HG02943 (cell line): Measurements from ENCODE around the gene TUFT1.

ENCODE experiments used
- ATAC-seq: cut with Tn5 transposase; IDR thresholded peaks from one replicate; pipeline ENCODE4 v1.9.1; 2021; ENCODE audit warnings: mild to moderate bottlenecking, low read depth, moderate library complexity; ENCODE audit not compliant: unreplicated experiment

Gene TUFT1

GRCh38 chr1:151540021-151540981 lies at the start of gene TUFT1:
TUFT1 (plus strand) TSS chr1:151540309; CDS start chr1:151540367, 58 bp downstream.
- peak; percentile 90 for ATAC-seq

GRCh38 chr1:151491641-151492040 lies 48.5 kb upstream of the TUFT1 start:
- no peak for ATAC-seq

- ATAC-seq = no peak
These were observed 48.0 kb upstream of the TUFT1 start for GRCh38 chr1:151492120-151492519.

GRCh38 chr1:151493042-151493441 lies 47.1 kb upstream of the TUFT1 start:
- ATAC-seq = no peak

GRCh38 chr1:151494741-151495281 lies 45.3 kb upstream of the TUFT1 start:
- no peak for ATAC-seq

GRCh38 chr1:151495316-151495715 lies 44.8 kb upstream of the TUFT1 start:
- ATAC-seq = no peak

- ATAC-seq = no peak
These were observed 40.7 kb upstream of the TUFT1 start for GRCh38 chr1:151499365-151499764.

GRCh38 chr1:151499930-151500329 lies 40.2 kb upstream of the TUFT1 start:
- no peak for ATAC-seq

- ATAC-seq = no peak
These were observed 38.6 kb upstream of the TUFT1 start for GRCh38 chr1:151501474-151501873.

- no peak for ATAC-seq
These were observed 37.9 kb upstream of the TUFT1 start for GRCh38 chr1:151502035-151502700.

- no peak for ATAC-seq
These were observed 37.0 kb upstream of the TUFT1 start for GRCh38 chr1:151502859-151503780.

GRCh38 chr1:151504252-151504651 lies 35.9 kb upstream of the TUFT1 start:
- ATAC-seq = no peak

GRCh38 chr1:151504759-151505158 lies 35.4 kb upstream of the TUFT1 start:
- ATAC-seq = no peak

- ATAC-seq = no peak
These were observed 31.3 kb upstream of the TUFT1 start for GRCh38 chr1:151508833-151509232.

GRCh38 chr1:151509350-151510019 lies 30.6 kb upstream of the TUFT1 start:
- ATAC-seq = no peak

GRCh38 chr1:151510020-151510405 lies 30.1 kb upstream of the TUFT1 start:
- no peak for ATAC-seq

- no peak for ATAC-seq
These were observed 29.5 kb upstream of the TUFT1 start for GRCh38 chr1:151510614-151510956.

- ATAC-seq = no peak
These were observed 29.0 kb upstream of the TUFT1 start, which contains the start of gene CGN for GRCh38 chr1:151510957-151511635. CGN (plus strand) TSS chr1:151511387; CDS start chr1:151518520, 7,133 bp downstream.

- ATAC-seq = no peak
These were observed 28.4 kb upstream of the TUFT1 start for GRCh38 chr1:151511636-151512215.
